SJSA1 (cell line): Measurements from ENCODE around the gene NFIX. TPM values are rescaled to one million over a fixed set of nuclear protein-coding genes. Genes with fewer than 3 reads are reported as not detected.

Experiments
- DNase-seq, 2 experiments: peaks; one replicate each; pipeline ENCODE4 v3.0.0-alpha.2; 2015 to 2020; ENCODE audit warnings: low spot score in 2 of 2, low read depth in 1 of 2
- H3K27ac ChIP-seq: fragments of 250-450 bp; sonication (Bioruptor Pico); 2 replicates; pipeline ENCODE4 v1.5.1; 2020; ENCODE audit warnings: mild to moderate bottlenecking, moderate library complexity
- H3K27me3 ChIP-seq: fragments of 250-450 bp; sonication (Bioruptor Pico); replicated peaks from 2 replicates; pipeline ENCODE4 v1.5.1; 2020; ENCODE audit warnings: mild to moderate bottlenecking, moderate library complexity
- H3K36me3 ChIP-seq: fragments of 250-450 bp; sonication (Bioruptor Pico); 2 replicates; pipeline ENCODE4 v1.5.1; 2020; ENCODE audit warnings: mild to moderate bottlenecking
- H3K4me1 ChIP-seq: fragments of 250-450 bp; sonication (Bioruptor Pico); replicated peaks from 2 replicates; pipeline ENCODE4 v1.6.1; 2021; ENCODE audit warnings: mild to moderate bottlenecking
- H3K4me3 ChIP-seq: fragments of 250-450 bp; sonication (Bioruptor Pico); 2 replicates; pipeline ENCODE4 v1.5.1; 2020; ENCODE audit warnings: mild to moderate bottlenecking
- H3K9me3 ChIP-seq: fragments of 250-450 bp; sonication (Bioruptor Pico); replicated peaks from 2 replicates; pipeline ENCODE4 v1.5.1; 2020; ENCODE audit warnings: mild to moderate bottlenecking
- total RNA-seq: library from RNA; depleted of rRNA; stranded (reverse); fragments of >200 nt; shearing (Covaris generic); gene quantifications from 2 replicates; pipeline ENCODE4 v1.2.3, GENCODE V29; 2014; rRNA removed

The NFIX gene
- total RNA-seq, 1 experiment from 2014 or later, result 10.9 TPM

GRCh38 chr19:13138171-13138915 is 143.1 kb downstream of the NFIX start:
- peaks cover 33% of the 10 kb centered on the region for H3K4me1 ChIP-seq

GRCh38 chr19:13138916-13139198 is 143.6 kb downstream of the NFIX start:
- peaks cover 33% of the 10 kb centered on the region for H3K4me1 ChIP-seq
- H3K9me3 ChIP-seq, result no peaks in the 10 kb centered on the region
- H3K4me3 ChIP-seq, result no peak overlapping the region
- no peak overlapping the region for H3K27ac ChIP-seq
- peaks cover 57% of the 10 kb centered on the region for H3K36me3 ChIP-seq
- H3K27me3 ChIP-seq, result no peaks in the 10 kb centered on the region
- DNase-seq, result no peak

More at GRCh38 chr19:13138171-13138915, 143.1 kb downstream of the NFIX start:
- H3K27ac ChIP-seq, result no peak overlapping the region
- no peak for DNase-seq
- H3K4me3 ChIP-seq, result no peak overlapping the region
- no peaks in the 10 kb centered on the region for H3K9me3 ChIP-seq
- H3K36me3 ChIP-seq, result peaks cover 55% of the 10 kb centered on the region
- no peaks in the 10 kb centered on the region for H3K27me3 ChIP-seq

GRCh38 chr19:13139633-13140311 is 144.5 kb downstream of the NFIX start:
- peaks cover 61% of the 10 kb centered on the region for H3K36me3 ChIP-seq
- H3K27me3 ChIP-seq, result no peaks in the 10 kb centered on the region
- no peak overlapping the region for H3K4me3 ChIP-seq
- no peaks in the 10 kb centered on the region for H3K9me3 ChIP-seq
- peak in 1 of 2 experiments; percentile 50 for DNase-seq
- peak overlapping the region; percentile 50; the same call in 1 of the 2 replicates for H3K27ac ChIP-seq
- peaks cover 35% of the 10 kb centered on the region for H3K4me1 ChIP-seq

GRCh38 chr19:13146763-13147563 is 151.7 kb downstream of the NFIX start:
- peaks cover 29% of the 10 kb centered on the region for H3K4me1 ChIP-seq
- DNase-seq, result no peak
- H3K4me3 ChIP-seq, result no peak overlapping the region
- H3K9me3 ChIP-seq, result no peaks in the 10 kb centered on the region; the same call in 1 of the 2 replicates
- peaks cover 29% of the 10 kb centered on the region for H3K36me3 ChIP-seq
- no peak overlapping the region for H3K27ac ChIP-seq
- H3K27me3 ChIP-seq, result no peaks in the 10 kb centered on the region

Other genes with a start within 250 kb of the NFIX start
- gene BEST2, start 243.7 kb upstream of the NFIX start, total RNA-seq, result 0.13 TPM in 1 of 2 replicates, not detected in the other
- 12.4 and 27.5 TPM in 2 replicates for gene HOOK2, start 219.9 kb upstream of the NFIX start, total RNA-seq
- 112 and 115 TPM in 2 replicates for gene JUNB, start 204.0 kb upstream of the NFIX start, total RNA-seq
- gene PRDX2, start 193.7 kb upstream of the NFIX start, total RNA-seq, result 4.6 and 8.7 TPM in 2 replicates
- gene THSD8, start 193.4 kb upstream of the NFIX start, total RNA-seq, result not detected in 2 replicates
- 68.8 and 78.9 TPM in 2 replicates for gene RNASEH2A, start 188.9 kb upstream of the NFIX start, total RNA-seq
- gene RTBDN, start 160.9 kb upstream of the NFIX start, total RNA-seq, result not detected in 2 replicates
- gene MAST1, start 157.0 kb upstream of the NFIX start, total RNA-seq, result not detected in 2 replicates
- 21.8 and 25.5 TPM in 2 replicates for gene DNASE2, start 114.0 kb upstream of the NFIX start, total RNA-seq
- gene KLF1, start 108.3 kb upstream of the NFIX start, total RNA-seq, result not detected in 2 replicates
- gene GCDH, start 104.3 kb upstream of the NFIX start, total RNA-seq, result 25.9 and 43.7 TPM in 2 replicates
- gene SYCE2, start 76.2 kb upstream of the NFIX start, total RNA-seq, result 0.24 TPM in 1 of 2 replicates, not detected in the other
- 48.3 and 101 TPM in 2 replicates for gene FARSA, start 61.8 kb upstream of the NFIX start, total RNA-seq
- 1,330 and 1,700 TPM in 2 replicates for gene CALR, start 56.9 kb upstream of the NFIX start, total RNA-seq
- gene RAD23A, start 49.6 kb upstream of the NFIX start, total RNA-seq, result 145 and 164 TPM in 2 replicates
- 75.7 and 84.3 TPM in 2 replicates for gene GADD45GIP1, start 38.3 kb upstream of the NFIX start, total RNA-seq
- 0.41 TPM in 1 of 2 replicates, not detected in the other for gene DAND5, start 25.9 kb upstream of the NFIX start, total RNA-seq
- gene LYL1, start 107.4 kb downstream of the NFIX start, total RNA-seq, result not detected in 2 replicates
- 29.6 and 49.9 TPM in 2 replicates for gene TRMT1, start 121.3 kb downstream of the NFIX start, total RNA-seq
- 48.9 and 75.9 TPM in 2 replicates for gene NACC1, start 122.8 kb downstream of the NFIX start, total RNA-seq
- gene STX10, start 154.9 kb downstream of the NFIX start, total RNA-seq, result 106 and 125 TPM in 2 replicates
- 12.3 and 25.5 TPM in 2 replicates for gene IER2, start 154.9 kb downstream of the NFIX start, total RNA-seq